Ovary (tissue), 9 donors: ENCODE measurements around the gene NOP53. TPM values are rescaled to one million over a fixed set of nuclear protein-coding genes. Genes with fewer than 3 reads are reported as not detected.

ENCODE experiments used
- DNase-seq, 5 donors: peaks; one replicate each; pipeline ENCODE4 v3.0.0-alpha.2; 2019 to 2020
- H3K27ac ChIP-seq, 2 donors: fragments of 200-600 bp; one replicate each; pipeline versions ENCODE4 v1.5.1 to v1.8.0; 2019 to 2022
- H3K27me3 ChIP-seq: fragments of 200-600 bp; one replicate; pipeline ENCODE4 v1.8.0; 2022
- H3K36me3 ChIP-seq: fragments of 200-600 bp; sonication (generic); one replicate; pipeline ENCODE4 v1.5.1; 2019
- H3K4me1 ChIP-seq: one replicate; pipeline ENCODE4 v1.8.1; 2013; ENCODE audit warnings: mild to moderate bottlenecking, moderate library complexity; ENCODE audit not compliant: insufficient read depth
- H3K4me3 ChIP-seq: fragments of 200-600 bp; sonication (generic); one replicate; pipeline ENCODE4 v1.5.1; 2017
- H3K9me3 ChIP-seq, 2 donors: fragments of 200-600 bp in 1 of 2; sonication (generic) in 1 of 2; one replicate each; pipeline versions ENCODE4 v1.5.1 to v1.8.1; 2013 to 2019; ENCODE audit warnings: mild to moderate bottlenecking in 1 of 2, moderate library complexity in 1 of 2
- CTCF ChIP-seq, 3 donors: fragments of 450-650 bp in 2 of 3; fragments of 200-600 bp in 1 of 3; IDR thresholded peaks; one replicate each; pipeline versions ENCODE4 v1.5.1 to v1.8.0; 2016 to 2022; ENCODE audit warnings: antibody characterized with exemption in 3 of 3, mild to moderate bottlenecking in 1 of 3
- EP300 ChIP-seq: sonication (generic); formaldehyde crosslinking; IDR thresholded peaks from one replicate; pipeline ENCODE4 v1.6.1; 2017; ENCODE audit warnings: antibody characterized with exemption
- POLR2A ChIP-seq: fragments of 450-650 bp; IDR thresholded peaks from one replicate; pipeline ENCODE4 v1.6.1; 2017; ENCODE audit warnings: antibody characterized with exemption, mild to moderate bottlenecking, moderate library complexity
- WGBS, 3 donors: extraction: QIAGEN DNeasy Blood & Tissue Kit in 1 of 3; methylation state at CpG; one replicate each; pipeline versions ENCODE4 v1.1.5 to v1.1.7; 2013 to 2017; 5-methylcytosine and 5-hydroxymethylcytosine counted together
- intact Hi-C, 4 donors: fragments of 100-400 bp; cut with DNase I; formaldehyde crosslinking; loops; one replicate each; pipeline versions ENCODE4 v1.11.0 to v1.15.1; 2022 to 2023
- polyA plus RNA-seq, 2 donors: library from polyadenylated mRNA; stranded (reverse); fragments of 200-250 nt in 1 of 2; fragments of 350-450 nt in 1 of 2; fragmentation: Illumina TruSeq in 1 of 2; extraction: RNeasy Lipid Tissue Mini Kit (QIAGEN cat#74804) in 1 of 2; gene quantifications; one replicate each; pipeline ENCODE4 v1.2.3, GENCODE V29; 2013 to 2014
- total RNA-seq, 7 donors: library from RNA; depleted of rRNA in 2 of 7; stranded (reverse); fragments of >200 nt in 2 of 7; fragmentation: NEBNext Ultra II Directional in 3 of 7; extraction: Animal tissue kit (Norgen Biotek cat#: 25700) in 3 of 7; gene quantifications; one replicate each; pipeline versions ENCODE4 v1.1.0 to v1.2.4, GENCODE V29; 2016 to 2023
- donor health status: DM: no; HTN: no; CAD: no; lungs with moderate emphysema.
- donor health status: DM: no; HTN: no; CAD: no.
- donor health status: Bipolar disorder and iron deficiency.
- donor health status: DM: yes; HTN: yes; CAD: no.
- donor health status: DM: no; HTN: no; CAD: no.
- donor health status: DM: yes; HTN: yes; CAD: no.

NOP53 gene
- total and polyA plus RNA-seq, 9 donors = 591 to 1,198 (median 727) TPM

GRCh38 chr19:47757617-47758442 lies 12.5 kb downstream of the NOP53 start:
- TF ChIP-seq POLR2A = no peak
- no peak for TF ChIP-seq CTCF (IDR thresholded peaks at IDR 0.05)
- no peak for TF ChIP-seq EP300
- no peaks in the 10 kb centered on the region for H3K36me3 ChIP-seq
- WGBS, 3 donors = 78 to 80% (median 80%) methylated on average over 14 of the region's 14 CpGs

GRCh38 chr19:47758443-47758804 lies 13.1 kb downstream of the NOP53 start:
- DNase-seq = no peak
- TF ChIP-seq EP300 (no peak), POLR2A (no peak), CTCF (IDR thresholded peaks at IDR 0.05) (no peak)
- no peaks in the 10 kb centered on the region for H3K27me3 ChIP-seq
- H3K9me3 ChIP-seq = no peaks in the 10 kb centered on the region
- H3K4me3 ChIP-seq = no peak overlapping the region
- peaks cover 3% of the 10 kb centered on the region for H3K4me1 ChIP-seq
- no peak overlapping the region for H3K27ac ChIP-seq
- WGBS, 3 donors = 84 to 93% (median 86%) methylated on average over 5 of the region's 5 CpGs
- intact Hi-C loops = no loop called here
- H3K36me3 ChIP-seq = no peaks in the 10 kb centered on the region

More at GRCh38 chr19:47757617-47758442, 12.5 kb downstream of the NOP53 start:
- no peak overlapping the region for H3K4me3 ChIP-seq
- H3K9me3 ChIP-seq = no peaks in the 10 kb centered on the region
- H3K27me3 ChIP-seq = no peaks in the 10 kb centered on the region
- DNase-seq = no peak
- intact Hi-C loops = no loop called here
- H3K4me1 ChIP-seq = peaks cover under 1% of the 10 kb centered on the region
- no peak overlapping the region for H3K27ac ChIP-seq

- 72 to 93% (median 82%) methylated on average over 5 of the region's 5 CpGs for WGBS, 3 donors
- intact Hi-C loops = no loop called here
- DNase-seq = no peak
- Histone ChIP-seq H3K27me3 (no peaks in the 10 kb centered on the region), H3K36me3 (no peaks in the 10 kb centered on the region), H3K27ac (no peak overlapping the region), H3K4me3 (no peak overlapping the region), H3K9me3 (no peaks in the 10 kb centered on the region), H3K4me1 (peaks cover 3% of the 10 kb centered on the region)
- no peak for TF ChIP-seq CTCF (IDR thresholded peaks at IDR 0.05)
- no peak for TF ChIP-seq POLR2A
- TF ChIP-seq EP300 = no peak
Observed at GRCh38 chr19:47760632-47760999, 15.3 kb downstream of the NOP53 start.

- no peak for DNase-seq
- H3K27ac ChIP-seq = no peak overlapping the region
Observed at GRCh38 chr19:47761566-47761965, 16.2 kb downstream of the NOP53 start.

More at GRCh38 chr19:47761566-47761965, 16.2 kb downstream of the NOP53 start:
- Histone ChIP-seq H3K4me1 (peaks cover 3% of the 10 kb centered on the region), H3K36me3 (no peaks in the 10 kb centered on the region), H3K9me3 (no peaks in the 10 kb centered on the region), H3K4me3 (no peak overlapping the region), H3K27me3 (no peaks in the 10 kb centered on the region)
- TF ChIP-seq CTCF (IDR thresholded peaks at IDR 0.05) (no peak), POLR2A (no peak), EP300 (no peak)
- intact Hi-C loops = no loop called here
- 55 to 77% (median 71%) methylated on average over 5 of the region's 5 CpGs for WGBS, 3 donors
